Glomerular visceral epithelial cell (primary cell): ENCODE data around the gene SLC6A9.
A peak's percentile ranks its signal among the peaks of the same experiment; 100 is the strongest.

ENCODE experiments used
- DNase-seq: peaks from one replicate; pipeline ENCODE4 v3.0.0-alpha.2; 2016; ENCODE audit errors: extremely low spot score

Gene SLC6A9

GRCh38 chr1:44002165-44002564, 29.1 kb downstream of the SLC6A9 start:
- no peak for DNase-seq

GRCh38 chr1:44000122-44000665, 31.1 kb downstream of the SLC6A9 start:
- no peak for DNase-seq

- DNase-seq = no peak
These were observed 31.8 kb downstream of the SLC6A9 start for GRCh38 chr1:43999455-43999854.

GRCh38 chr1:43998000-43998378, 33.3 kb downstream of the SLC6A9 start:
- DNase-seq = no peak

GRCh38 chr1:43997295-43997999, 33.8 kb downstream of the SLC6A9 start:
- DNase-seq = no peak

- DNase-seq = no peak
These were observed 34.5 kb downstream of the SLC6A9 start for GRCh38 chr1:43996733-43997115.

- no peak for DNase-seq
These were observed 35.1 kb downstream of the SLC6A9 start for GRCh38 chr1:43995984-43996732.

- no peak for DNase-seq
These were observed 36.2 kb downstream of the SLC6A9 start for GRCh38 chr1:43994794-43995790.

- DNase-seq = no peak
These were observed 37.2 kb downstream of the SLC6A9 start for GRCh38 chr1:43994071-43994470.

- no peak for DNase-seq
These were observed 37.9 kb downstream of the SLC6A9 start for GRCh38 chr1:43993206-43993914.

- DNase-seq = no peak
These were observed 38.8 kb downstream of the SLC6A9 start for GRCh38 chr1:43992232-43992995.

- peak; percentile 89 for DNase-seq
These were observed 39.6 kb downstream of the SLC6A9 start, which contains the start of gene CCDC24 for GRCh38 chr1:43991476-43992231. CCDC24 (plus strand) TSS chr1:43991599; CDS start chr1:43991879, 280 bp downstream.

- no peak for DNase-seq
These were observed 40.1 kb downstream of the SLC6A9 start for GRCh38 chr1:43991200-43991475.

- no peak for DNase-seq
These were observed 40.7 kb downstream of the SLC6A9 start for GRCh38 chr1:43990271-43991199.

- no peak for DNase-seq
These were observed 43.9 kb downstream of the SLC6A9 start for GRCh38 chr1:43987159-43987902.

GRCh38 chr1:43986712-43987111, 44.5 kb downstream of the SLC6A9 start:
- DNase-seq = no peak

- DNase-seq = no peak
These were observed 45.2 kb downstream of the SLC6A9 start for GRCh38 chr1:43985984-43986595.

GRCh38 chr1:43984855-43985254, 46.4 kb downstream of the SLC6A9 start:
- DNase-seq = no peak
